8988T (cell line): ENCODE results near the gene ST3GAL3.
"Not testable (repeated sequence)": the region's sequence is repeated elsewhere in the genome, so short reads cannot be mapped to it uniquely, and the experiment has no call there.

Experiments
- DNase-seq: peaks from one replicate; pipeline ENCODE4 v3.0.0; 2011

The ST3GAL3 gene

DNA sequence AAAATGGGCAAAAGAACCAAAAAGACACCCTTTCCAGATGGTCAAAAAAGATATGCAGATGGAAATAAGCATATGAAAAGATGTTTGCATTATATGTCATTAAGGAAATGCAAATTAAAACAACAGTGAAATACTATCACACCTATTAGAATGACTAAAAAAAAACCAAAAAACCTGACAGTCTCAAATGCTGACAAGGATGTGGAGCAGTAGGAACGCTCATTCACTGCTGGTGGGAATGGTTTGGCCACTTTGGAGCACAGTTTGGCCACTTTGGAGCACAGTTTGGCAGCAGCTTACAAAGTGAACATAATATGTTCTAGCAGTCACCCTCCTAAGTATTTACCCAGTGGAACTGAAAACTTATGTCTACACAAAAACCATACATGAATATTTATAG lies 121.2 kb downstream of the ST3GAL3 start:
- DNase-seq = no peak

GRCh38 chr1:43830802-43831201 lies 123.5 kb downstream of the ST3GAL3 start:
- no peak for DNase-seq

DNA sequence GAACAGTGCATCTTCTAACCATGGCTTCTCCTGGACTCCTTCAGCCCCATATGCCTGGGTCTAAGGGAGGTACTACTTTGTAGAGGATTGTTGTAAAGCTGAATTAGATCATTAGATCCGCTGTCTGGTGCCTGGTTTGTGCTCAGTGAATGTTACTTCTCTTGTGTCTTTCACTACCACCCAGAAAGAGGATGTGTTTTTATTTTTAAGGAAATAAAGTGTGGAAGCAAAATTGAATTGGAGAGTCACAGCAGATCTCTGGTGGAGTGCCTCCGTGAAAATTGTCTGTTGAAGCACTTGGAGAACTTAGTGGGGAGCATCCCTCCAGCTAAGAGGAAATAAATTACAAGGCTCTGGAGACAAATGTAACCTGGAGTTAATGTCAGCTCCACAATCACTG lies 124.5 kb downstream of the ST3GAL3 start:
- no peak for DNase-seq

GRCh38 chr1:43832255-43832654 lies 124.9 kb downstream of the ST3GAL3 start:
- no peak for DNase-seq

- DNase-seq = no peak
Measured at GRCh38 chr1:43832998-43833397, 125.7 kb downstream of the ST3GAL3 start.

DNA sequence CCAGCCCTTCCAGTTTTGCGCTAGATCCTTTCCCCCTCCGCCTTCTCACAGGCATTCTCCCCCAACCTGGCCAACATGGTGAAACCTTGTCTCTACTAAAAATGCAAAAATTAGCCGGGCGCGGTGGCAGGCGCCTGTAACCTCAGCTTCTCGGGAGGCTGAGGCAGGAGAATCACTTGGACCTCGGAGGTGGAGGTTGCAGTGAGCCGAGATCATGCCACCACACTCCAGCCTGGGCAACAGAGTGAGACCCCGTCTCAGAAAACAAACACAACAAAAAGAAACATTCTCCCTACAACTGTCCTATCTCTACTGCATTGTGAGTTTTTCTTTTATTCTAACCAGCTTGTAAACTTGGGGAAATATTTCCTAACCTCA lies 126.6 kb downstream of the ST3GAL3 start:
- not testable (repeated sequence) for DNase-seq

GRCh38 chr1:43834280-43835081 lies 127.1 kb downstream of the ST3GAL3 start:
- no peak for DNase-seq

- DNase-seq = no peak
Measured at GRCh38 chr1:43835082-43836021, 128.0 kb downstream of the ST3GAL3 start.

DNA sequence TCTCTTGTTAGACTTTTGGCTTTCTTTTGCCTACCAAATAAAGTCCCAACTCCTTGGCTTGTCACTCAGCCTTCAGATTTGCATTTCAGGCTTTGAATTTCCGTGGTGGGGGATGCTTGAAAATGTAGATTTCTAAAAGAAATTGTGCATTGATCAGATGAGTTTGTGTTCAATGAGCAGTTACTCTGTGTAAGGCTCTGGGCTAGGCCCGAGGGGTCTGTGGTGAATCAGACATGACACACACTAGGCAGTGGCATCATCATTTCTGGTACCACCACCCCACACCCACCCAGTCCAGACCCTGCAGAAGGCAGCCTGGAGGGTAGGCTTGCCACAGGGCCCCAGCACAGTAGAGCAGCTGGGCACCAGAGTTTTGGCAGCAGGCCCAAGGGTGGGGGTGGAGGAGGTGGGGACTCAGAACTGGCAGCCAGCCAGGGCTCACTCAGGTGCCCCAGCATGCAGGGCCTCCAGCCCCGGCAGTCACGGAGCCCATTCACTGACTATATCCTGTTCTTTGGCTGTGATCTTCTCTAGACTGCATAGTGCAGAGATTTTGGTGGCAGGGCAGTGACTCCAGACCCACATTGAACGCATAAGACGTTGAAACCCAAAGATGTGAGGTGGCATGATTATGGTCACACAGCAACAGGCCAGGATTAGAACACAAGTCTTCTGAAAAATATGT lies 129.1 kb downstream of the ST3GAL3 start:
- DNase-seq = no peak

- DNase-seq = no peak
Measured at GRCh38 chr1:43839056-43839455, 131.7 kb downstream of the ST3GAL3 start.

DNA sequence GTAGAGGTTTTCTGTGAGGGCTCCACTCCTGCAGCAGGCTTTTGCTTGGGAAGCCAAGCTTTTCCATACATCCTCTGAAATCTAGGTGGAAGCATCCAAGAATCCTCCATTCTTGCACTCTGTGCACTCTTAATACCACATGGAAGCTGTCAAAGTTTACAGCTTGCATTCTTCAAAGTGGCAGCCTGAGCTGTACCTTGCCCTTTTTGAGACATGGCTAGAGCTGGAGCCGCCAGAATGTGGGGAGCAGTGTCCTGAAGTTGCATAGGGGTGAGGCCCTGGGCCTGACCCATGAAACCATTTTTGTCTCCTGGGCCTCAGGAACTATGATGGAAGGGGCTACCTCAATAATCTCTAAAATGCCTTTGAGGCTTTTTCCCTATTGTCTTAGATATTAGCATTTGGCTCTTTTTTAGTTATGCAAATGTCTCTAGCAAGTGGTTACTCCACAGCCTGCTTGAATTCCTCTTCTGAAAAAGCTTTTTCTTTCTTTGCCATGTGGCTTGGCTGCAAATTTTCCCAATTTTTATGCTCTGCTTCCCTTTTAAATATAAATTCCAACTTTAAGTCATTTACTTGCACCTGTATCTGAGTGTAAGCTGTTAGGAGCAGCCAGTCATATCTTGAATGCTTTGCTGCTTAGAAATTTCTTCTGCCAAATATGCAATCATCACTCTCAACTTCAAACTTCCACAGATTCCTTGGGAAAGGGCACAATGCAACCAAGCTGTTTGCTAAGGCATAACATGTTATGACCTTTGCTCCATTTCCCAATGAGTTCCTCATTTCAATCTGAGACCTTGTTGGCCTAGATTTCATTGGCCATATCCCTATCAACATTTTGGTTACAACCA lies 134.2 kb downstream of the ST3GAL3 start:
- no peak for DNase-seq

- no peak for DNase-seq
Measured at GRCh38 chr1:43842175-43842498, 134.8 kb downstream of the ST3GAL3 start.

DNA sequence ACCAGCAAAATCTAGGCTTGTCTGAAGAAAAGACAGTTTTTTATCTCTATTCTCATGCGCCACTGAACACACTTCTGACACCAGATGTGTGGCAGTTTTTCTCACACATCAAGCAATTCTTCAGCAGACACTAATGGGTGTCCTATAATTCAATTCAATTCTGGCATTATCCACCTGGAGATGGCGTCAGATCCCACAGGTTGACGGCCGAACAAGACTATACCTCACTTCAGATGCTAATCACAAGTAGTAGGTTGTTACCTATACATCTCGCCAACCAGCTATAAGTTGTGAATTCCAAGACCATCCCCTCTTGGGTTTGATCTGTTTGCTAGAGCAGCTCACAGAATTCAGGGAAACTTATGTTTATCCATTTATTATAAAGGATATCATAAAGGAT lies 136.3 kb downstream of the ST3GAL3 start:
- DNase-seq = no peak

GRCh38 chr1:43844114-43844513 lies 136.8 kb downstream of the ST3GAL3 start:
- no peak for DNase-seq

GRCh38 chr1:43847290-43847689 lies 140.0 kb downstream of the ST3GAL3 start:
- no peak for DNase-seq

DNA sequence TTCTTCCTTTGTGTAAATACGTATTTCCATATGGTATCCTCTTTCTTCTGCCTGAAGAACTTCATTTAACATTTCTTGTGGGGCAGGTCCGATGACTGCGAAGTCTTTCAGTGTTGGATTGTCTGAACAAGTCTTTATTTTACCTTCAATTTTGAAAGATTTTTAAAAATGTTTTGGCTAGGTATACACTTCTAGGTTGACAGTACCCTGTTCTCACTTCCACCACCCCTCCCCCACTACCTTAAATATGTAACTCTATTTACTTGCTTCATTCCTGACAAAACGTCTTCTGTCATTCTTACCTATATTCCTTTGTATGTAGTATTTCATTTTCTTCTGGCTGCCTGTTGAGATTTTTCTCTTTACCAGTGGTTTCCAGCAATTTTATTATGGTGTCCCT lies 140.5 kb downstream of the ST3GAL3 start:
- no peak for DNase-seq

- DNase-seq = no peak
Measured at GRCh38 chr1:43849670-43850069, 142.3 kb downstream of the ST3GAL3 start.

DNA sequence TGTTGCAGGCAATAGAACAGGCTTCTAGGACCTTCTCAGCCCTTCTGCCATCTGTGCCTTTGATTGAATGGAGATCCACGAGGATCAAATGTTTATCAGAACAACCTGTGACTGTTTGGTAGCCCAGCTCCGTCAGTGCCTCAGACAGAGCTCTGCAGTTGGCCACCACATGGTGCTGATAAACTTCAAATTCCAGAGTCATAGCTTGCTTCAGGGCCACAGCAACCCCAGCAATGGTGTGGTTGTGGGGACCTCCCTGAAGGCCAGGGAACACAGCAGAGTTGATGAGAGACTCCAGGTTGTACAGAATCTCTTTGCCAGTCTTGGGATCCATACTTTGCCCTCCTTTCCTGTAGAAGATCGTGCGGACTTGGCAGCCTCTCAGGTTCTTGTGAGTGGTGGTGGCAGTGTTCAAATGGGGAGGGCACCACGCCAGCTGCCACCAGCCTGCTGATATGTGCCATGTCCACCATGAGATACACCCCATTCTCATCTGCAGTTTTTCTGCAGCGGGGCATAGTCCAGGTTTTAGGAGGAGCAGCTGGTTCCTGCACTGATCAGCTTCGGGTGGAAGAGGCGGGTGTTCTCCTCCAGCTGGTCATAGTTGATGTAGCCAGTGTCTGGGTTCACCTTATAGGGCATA lies 143.4 kb downstream of the ST3GAL3 start:
- no peak for DNase-seq

GRCh38 chr1:43851561-43852338 lies 144.4 kb downstream of the ST3GAL3 start:
- no peak for DNase-seq

GRCh38 chr1:43853161-43853921 lies 146.0 kb downstream of the ST3GAL3 start:
- no peak for DNase-seq
